ENCODE results near the gene PHKA2.

Gene PHKA2

DNA sequence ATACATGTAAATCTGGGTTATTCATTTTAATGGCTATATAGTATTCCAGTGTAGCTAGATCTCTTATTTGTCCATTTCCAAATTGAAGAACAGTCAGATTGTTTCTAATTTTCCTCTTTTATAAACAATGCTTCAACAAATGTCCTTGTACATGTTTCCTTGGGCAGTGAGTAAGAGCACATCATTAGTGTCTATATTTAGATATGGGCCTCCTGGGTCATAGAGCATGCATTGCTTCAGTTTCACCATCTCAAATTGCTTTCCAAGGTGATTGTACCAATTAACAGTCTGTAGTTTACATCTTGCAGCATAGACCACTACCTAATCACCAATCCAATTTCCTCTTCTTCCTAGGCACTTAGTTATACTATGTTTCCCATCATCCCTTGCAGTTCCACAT lies 13.4 kb downstream of the PHKA2 start:
- no peak for DNase-seq

DNA sequence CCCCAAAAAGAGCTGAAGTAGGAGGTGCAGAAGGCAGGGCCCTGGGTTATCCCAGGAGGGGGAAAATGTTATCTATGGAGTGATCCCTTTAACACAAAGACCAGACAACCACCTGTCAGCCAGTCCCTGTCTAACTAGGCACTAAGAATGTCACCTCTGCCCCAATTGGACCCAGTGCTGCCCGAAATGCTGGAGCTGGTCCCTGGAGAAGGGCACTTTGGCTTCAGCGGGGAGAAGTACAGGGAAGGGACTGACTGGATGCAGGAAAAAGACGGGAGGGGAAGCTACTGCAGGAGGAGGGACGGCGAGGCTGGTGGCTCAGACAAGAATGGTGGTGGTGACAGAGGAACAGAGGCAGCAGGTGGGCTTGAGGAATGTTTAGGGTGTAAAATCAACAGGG lies 17.3 kb downstream of the PHKA2 start:
- DNase-seq, result no peak

- no peak for DNase-seq
These were observed 19.0 kb downstream of the PHKA2 start for GRCh38 chrX:18964901-18965300.

DNA sequence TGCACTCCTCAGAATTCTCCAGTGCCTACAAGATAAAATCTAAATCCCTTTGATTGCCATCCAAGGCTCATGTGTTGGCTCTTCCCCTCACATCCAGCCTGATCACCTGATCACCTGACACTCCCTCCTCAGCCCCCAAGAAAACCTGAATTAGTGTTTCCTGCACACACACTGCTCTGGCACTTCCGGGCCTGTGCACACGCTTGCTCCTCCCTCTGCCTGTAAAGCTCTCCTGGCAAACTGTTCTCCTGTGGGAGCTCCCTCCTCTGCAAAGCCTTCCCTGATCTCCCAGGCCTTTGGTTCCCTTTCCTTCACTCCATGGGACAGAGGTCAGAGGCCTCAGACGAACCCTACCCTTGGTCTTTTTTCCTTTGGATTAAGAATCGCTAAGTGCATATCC lies 19.9 kb downstream of the PHKA2 start:
- DNase-seq, result peak; percentile 4 to 25

GRCh38 chrX:18962329-18962728 lies 21.6 kb downstream of the PHKA2 start:
- DNase-seq, result no peak

DNA sequence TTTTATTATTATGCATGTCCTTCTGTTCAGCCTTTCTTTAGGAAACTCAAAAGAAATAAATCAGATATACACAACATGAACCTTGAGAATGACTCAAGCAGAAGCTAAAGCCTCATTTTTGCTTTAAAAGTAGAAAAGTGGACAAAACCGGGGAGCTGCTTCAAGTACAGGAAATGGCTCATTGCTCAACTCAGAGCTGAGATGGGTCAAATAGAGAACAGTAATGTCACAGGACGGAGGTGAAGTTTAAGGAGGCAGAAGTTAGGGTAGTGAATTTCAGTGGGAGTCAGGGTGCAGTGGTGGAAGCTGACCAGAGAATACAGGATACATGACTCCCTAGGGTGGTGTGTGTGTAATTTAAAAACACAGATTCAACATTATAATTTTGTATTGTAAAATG lies 22.2 kb downstream of the PHKA2 start:
- DNase-seq, result peak; percentile 22 to 48

DNA sequence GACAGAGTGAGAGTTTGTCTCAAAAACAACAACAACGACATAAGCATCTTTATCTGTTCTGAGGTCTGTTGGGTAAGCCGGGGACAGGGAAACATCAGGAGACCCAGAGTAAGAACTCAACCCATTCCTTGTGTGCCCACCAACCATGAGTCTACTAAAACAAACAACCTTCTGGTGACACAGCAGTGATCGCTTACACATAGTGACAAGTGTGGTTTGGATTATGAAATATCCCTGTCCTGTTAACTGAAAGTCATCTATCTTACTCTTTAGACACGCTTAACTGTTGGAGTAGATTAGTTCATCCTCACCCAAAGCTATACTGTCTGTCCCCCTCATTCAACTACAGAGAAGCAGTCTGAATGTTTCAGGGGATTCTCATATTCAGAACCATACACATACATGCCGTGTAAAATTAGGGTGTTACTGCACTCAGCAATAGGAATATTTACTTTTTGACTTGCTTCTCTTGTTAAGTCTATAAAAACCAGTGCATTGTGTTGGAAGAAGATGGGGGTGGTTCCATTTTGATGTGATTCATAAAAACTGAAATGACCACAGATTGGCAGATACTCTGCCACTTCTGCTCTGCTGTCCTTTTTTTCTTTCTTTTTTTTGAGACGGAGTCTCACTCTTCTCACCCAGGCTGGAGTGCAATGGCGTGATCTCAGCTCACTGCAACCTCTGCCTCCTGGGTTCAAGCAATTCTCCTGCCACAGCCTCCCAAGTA lies 27.4 kb downstream of the PHKA2 start:
- peak in 1 of 2 experiments; percentile 1 for DNase-seq

DNA sequence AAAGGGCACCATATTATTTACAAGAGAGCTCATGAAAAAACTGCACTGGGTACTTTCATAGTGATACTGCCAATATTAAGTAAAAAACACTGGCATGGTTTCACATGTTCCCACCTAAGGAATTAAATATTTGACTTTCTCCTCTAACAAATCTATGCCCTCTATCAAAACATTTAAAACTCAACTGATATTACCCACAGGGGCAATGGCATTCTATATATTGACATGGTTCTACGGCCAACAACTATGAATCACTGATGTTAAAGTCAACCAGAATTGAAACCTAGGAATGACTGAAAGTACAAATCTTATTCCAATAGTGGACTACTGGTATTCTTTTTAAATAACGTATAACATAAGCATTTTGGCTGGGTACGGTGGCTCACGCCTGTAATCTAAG lies 28.2 kb downstream of the PHKA2 start:
- no peak for DNase-seq

GRCh38 chrX:18951032-18951431 lies 32.9 kb downstream of the PHKA2 start:
- peak in 1 of 2 experiments; percentile 2 for DNase-seq

GRCh38 chrX:18949944-18950301 lies 34.0 kb downstream of the PHKA2 start:
- DNase-seq, result no peak

DNA sequence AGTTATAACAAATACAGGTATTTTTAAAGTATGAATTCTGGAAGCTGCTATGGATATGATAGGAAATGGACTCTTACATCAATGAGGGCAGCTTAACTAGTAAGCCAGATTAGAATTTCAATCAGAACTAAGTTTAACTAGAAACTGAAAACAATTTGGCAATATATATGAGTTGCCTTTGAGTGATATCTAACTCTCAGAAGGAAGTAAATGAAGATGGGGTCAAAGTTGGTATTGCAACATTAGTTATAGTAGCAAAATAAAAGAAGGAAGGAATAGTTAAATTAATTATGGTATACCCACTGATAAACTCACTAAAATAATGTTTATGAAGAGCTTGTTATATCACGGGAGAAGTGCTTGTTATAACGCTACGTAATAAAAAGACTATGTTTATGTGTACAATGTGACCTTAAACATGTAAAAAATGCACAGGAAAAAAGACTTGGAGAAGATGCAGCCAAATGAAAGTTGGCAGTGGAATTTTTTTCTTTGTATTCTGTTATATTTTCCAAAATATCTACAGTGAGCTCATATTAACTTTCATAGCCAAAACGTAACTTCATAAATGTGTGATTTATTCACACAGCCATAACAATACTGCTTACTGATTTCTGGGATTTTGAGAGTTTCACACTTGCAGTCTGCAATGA lies 34.5 kb downstream of the PHKA2 start:
- no peak for DNase-seq

GRCh38 chrX:18946611-18947010 lies 37.3 kb downstream of the PHKA2 start:
- DNase-seq, result no peak

DNA sequence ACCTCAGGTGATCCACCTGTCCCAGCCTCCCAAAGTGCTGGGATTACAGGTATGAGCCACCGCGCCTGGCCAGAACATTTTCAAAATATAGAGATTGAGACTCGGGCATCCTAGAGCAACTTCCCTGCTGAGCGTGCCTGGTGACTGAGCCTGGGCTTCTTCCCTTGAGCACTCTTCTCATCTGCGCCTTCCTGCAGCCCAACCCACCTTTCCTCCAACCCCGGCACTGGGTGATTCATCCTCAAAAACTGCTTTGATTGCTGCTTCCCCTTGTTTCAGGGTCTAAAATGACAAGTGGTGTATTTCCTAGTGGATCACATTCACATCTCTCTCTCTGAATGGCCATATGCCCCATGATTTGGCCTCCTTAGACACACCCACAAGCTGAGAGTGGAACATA lies 37.8 kb downstream of the PHKA2 start:
- DNase-seq, result no peak

- DNase-seq, result no peak
These were observed 38.4 kb downstream of the PHKA2 start for GRCh38 chrX:18945483-18945882.

DNA sequence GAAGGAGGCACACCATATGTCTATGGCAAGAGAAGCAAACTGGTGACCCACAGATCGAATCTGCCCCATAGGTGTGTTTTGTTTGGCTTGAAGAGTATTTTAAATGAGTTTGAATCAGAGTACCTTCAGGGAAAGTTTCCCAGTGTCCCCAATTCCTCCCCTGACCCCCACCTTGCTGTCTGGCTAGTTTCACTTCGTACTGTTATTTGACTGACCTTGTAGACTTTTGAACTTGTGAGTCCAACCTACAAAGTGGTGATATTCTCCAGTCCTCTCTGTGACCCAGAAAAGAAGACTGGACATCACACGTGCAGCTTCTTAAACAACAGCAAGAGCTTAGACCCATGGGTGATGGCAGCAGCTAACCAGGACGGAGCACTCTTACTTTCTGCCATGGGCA lies 39.4 kb downstream of the PHKA2 start:
- no peak for DNase-seq

- no peak for DNase-seq
These were observed 42.0 kb downstream of the PHKA2 start for GRCh38 chrX:18941896-18942295.

DNA sequence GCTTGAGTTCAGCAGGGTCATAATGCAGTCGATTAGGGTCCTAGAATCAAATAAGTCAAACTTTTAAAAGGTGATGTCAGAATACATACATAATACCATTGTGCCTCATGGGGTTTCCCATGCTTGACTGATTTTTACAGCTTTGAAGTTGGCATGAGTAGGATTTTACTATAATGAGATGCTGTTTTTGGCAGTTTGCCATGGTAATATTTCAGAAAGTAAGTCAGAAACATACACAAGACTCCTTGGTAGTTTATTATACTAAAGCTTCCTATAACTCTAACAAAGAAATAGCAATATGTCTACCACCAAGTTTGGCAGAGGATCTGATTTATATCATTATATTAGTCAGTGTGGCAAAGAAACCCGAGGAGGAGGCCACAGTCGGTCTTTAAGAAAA lies 45.2 kb downstream of the PHKA2 start:
- no peak for DNase-seq

DNA sequence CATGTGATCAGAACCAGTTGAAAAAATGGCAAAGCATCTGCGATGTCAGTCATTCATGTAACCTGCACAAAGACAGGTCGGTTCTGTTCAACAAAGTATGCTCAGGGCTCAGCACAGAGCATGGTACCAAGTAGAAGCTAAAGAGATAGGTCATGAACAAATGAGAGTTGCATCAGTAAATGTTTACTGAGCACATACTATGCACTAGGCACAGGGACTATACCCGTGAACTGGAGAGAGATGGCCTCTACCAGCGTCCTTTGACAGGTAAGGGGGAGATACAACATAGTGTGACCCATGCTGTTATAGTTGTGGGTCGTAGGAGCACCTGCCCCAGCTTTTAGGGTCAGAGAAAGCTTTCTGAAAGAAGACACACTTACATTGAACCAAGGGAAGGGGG lies 46.7 kb downstream of the PHKA2 start:
- no peak for DNase-seq

DNA sequence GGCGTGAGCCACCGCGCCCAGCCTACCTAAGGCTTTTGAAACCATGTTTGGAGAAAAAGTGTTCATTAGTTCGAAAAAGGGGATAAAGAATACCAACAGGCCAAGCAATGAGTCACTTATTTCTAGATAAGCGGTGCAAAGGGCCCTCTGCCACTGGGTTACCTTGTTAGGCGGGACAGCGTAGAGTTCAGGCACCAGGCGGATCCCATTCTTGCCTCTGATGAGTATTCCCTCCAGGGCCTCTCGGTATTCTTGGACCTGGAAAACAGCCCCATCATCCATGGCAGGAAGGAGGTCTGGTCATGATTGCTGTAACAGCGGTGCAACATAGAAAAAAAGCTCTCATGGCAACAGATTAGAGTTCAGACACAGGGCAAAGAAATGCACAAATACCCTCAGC lies 48.0 kb downstream of the PHKA2 start:
- no peak for DNase-seq

- DNase-seq, result no peak
These were observed 49.2 kb downstream of the PHKA2 start for GRCh38 chrX:18934708-18935107.

DNA sequence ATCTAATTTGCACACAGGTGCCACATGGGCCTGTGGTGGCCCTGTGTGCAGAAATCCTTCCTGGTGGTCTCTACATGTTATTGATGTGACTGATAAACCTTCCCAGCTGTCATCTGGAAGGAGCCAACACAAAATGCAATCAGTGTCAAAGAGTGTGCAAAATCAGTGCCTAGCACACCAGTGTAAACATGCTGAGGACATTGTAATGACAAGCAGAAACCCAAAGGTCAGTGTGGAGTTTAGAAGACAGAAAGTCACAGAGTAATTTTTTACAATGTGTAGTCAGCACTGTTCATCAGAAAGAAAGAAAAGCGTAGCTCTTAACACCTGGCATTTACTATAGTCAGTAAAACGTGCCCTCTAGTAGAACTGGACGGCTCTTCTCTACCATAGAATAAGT lies 50.3 kb downstream of the PHKA2 start:
- no peak for DNase-seq

- peak; percentile 14 for DNase-seq
These were observed 51.9 kb downstream of the PHKA2 start for GRCh38 chrX:18931972-18932371.

- no peak for DNase-seq
These were observed 54.1 kb downstream of the PHKA2 start for GRCh38 chrX:18929775-18930174.

DNA sequence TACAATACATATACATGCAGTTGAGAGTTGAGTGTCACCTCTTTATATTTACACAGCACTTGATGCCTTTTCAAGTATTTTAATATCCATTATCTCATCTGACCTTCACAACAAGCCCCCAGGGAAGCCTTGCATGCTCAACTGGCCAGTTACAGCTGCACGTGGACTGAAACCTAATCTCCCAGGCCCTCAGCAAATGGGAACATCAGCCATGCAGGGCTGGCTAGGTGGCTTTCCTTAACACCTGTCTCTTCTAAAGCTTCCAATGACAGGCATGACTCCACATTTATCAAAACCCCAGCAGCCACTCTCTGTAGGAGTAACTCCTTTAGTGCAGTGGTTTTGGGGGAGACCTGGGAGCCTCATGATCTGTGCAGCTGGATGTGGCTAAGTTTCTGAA lies 56.4 kb downstream of the PHKA2 start:
- DNase-seq, result no peak

DNA sequence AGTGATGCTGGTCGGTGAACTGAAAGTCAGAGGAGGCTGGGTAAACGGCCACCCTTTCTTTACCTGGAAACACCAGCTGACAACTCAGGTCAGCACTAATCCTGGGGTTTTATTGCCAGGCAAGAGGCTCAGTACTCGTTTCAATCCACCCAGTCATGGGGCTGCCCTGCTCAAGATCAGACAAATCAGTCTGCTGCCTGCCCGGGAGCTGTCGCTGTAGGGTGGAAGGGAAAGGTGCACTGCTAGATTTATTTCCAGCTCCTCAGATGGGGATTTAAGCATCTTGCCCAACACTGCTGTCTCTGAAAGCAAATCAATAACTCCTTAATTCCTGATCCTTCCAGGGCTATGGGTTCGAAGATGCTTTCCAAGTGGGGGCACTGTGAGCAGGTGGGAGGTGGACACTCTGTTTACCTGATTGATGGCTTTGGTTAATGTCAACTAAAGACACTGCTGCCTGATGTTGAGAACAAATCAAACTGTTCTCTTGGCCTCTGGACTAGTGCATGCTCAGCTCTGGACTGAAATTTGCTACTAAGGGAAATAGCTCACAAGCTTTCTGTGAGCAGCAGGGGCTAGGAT lies 59.3 kb downstream of the PHKA2 start:
- no peak for DNase-seq
